ENCODE measurements around the gene LRRC4C.

LRRC4C gene

GRCh38 chr11:41459465-41460401 is at the start of gene LRRC4C:
Gene LRRC4C, minus strand, starts transcription at chr11:41459652.
- DNase-seq, result no peak

GRCh38 chr11:41508121-41508520 is 48.7 kb upstream of the LRRC4C start:
- no peak for DNase-seq

GRCh38 chr11:41499429-41499828 is 40.0 kb upstream of the LRRC4C start:
- DNase-seq, result no peak

- DNase-seq, result no peak
Measured at GRCh38 chr11:41498726-41499125, 39.3 kb upstream of the LRRC4C start.

GRCh38 chr11:41497974-41498373 is 38.5 kb upstream of the LRRC4C start:
- DNase-seq, result no peak

GRCh38 chr11:41494716-41495115 is 35.3 kb upstream of the LRRC4C start:
- no peak for DNase-seq

- no peak for DNase-seq
Measured at GRCh38 chr11:41486424-41486823, 27.0 kb upstream of the LRRC4C start.

GRCh38 chr11:41483956-41484355 is 24.5 kb upstream of the LRRC4C start:
- no peak for DNase-seq

- no peak for DNase-seq
Measured at GRCh38 chr11:41479179-41479578, 19.7 kb upstream of the LRRC4C start.

GRCh38 chr11:41461057-41461681 is 1.7 kb upstream of the LRRC4C start:
- no peak for DNase-seq

- DNase-seq, result no peak
Measured at GRCh38 chr11:41458641-41459040, 811 bp downstream of the LRRC4C start.

GRCh38 chr11:41458154-41458553 is 1.3 kb downstream of the LRRC4C start:
- DNase-seq, result no peak

- DNase-seq, result no peak
Measured at GRCh38 chr11:41457216-41458014, 2.0 kb downstream of the LRRC4C start.

- no peak for DNase-seq
Measured at GRCh38 chr11:41456269-41456668, 3.2 kb downstream of the LRRC4C start.

GRCh38 chr11:41451011-41451410 is 8.4 kb downstream of the LRRC4C start:
- no peak for DNase-seq

GRCh38 chr11:41449483-41450050 is 9.9 kb downstream of the LRRC4C start:
- no peak for DNase-seq

- DNase-seq, result no peak
Measured at GRCh38 chr11:41446566-41446965, 12.9 kb downstream of the LRRC4C start.

GRCh38 chr11:41446107-41446506 is 13.3 kb downstream of the LRRC4C start:
- DNase-seq, result no peak

GRCh38 chr11:41437006-41437490 is 22.4 kb downstream of the LRRC4C start:
- DNase-seq, result no peak

- no peak for DNase-seq
Measured at GRCh38 chr11:41435531-41435930, 23.9 kb downstream of the LRRC4C start.

- DNase-seq, result no peak
Measured at GRCh38 chr11:41431784-41432183, 27.7 kb downstream of the LRRC4C start.

GRCh38 chr11:41419901-41420300 is 39.6 kb downstream of the LRRC4C start:
- no peak for DNase-seq

Data from GDM1 (cell line).